Globus pallidus (tissue), 1 donor: Measurements from ENCODE around the gene PPIL6.

Source experiments
- DNase-seq: peaks from one replicate; pipeline ENCODE4 v3.0.0-alpha.2; 2015; ENCODE audit warnings: low spot score

The PPIL6 gene

GRCh38 chr6:109362102-109362884 lies 78.1 kb downstream of the PPIL6 start:
- no peak for DNase-seq

GRCh38 chr6:109360791-109361190 lies 79.6 kb downstream of the PPIL6 start:
- DNase-seq, result no peak

- DNase-seq, result no peak
These were observed 80.1 kb downstream of the PPIL6 start for GRCh38 chr6:109360281-109360680.

- no peak for DNase-seq
These were observed 81.2 kb downstream of the PPIL6 start for GRCh38 chr6:109359248-109359647.

- DNase-seq, result no peak
These were observed 82.2 kb downstream of the PPIL6 start for GRCh38 chr6:109358204-109358603.

- no peak for DNase-seq
These were observed 84.2 kb downstream of the PPIL6 start for GRCh38 chr6:109356237-109356636.

- no peak for DNase-seq
These were observed 88.9 kb downstream of the PPIL6 start for GRCh38 chr6:109351231-109352130.

GRCh38 chr6:109349419-109349987 lies 90.9 kb downstream of the PPIL6 start:
- no peak for DNase-seq

- DNase-seq, result peak; percentile 49
These were observed 92.2 kb downstream of the PPIL6 start for GRCh38 chr6:109348226-109348625.

- no peak for DNase-seq
These were observed 92.6 kb downstream of the PPIL6 start for GRCh38 chr6:109347779-109348178.

- no peak for DNase-seq
These were observed 94.4 kb downstream of the PPIL6 start for GRCh38 chr6:109345986-109346385.

GRCh38 chr6:109344226-109344625 lies 96.2 kb downstream of the PPIL6 start:
- no peak for DNase-seq

GRCh38 chr6:109343518-109343917 lies 96.9 kb downstream of the PPIL6 start:
- DNase-seq, result no peak

- DNase-seq, result no peak
These were observed 97.5 kb downstream of the PPIL6 start for GRCh38 chr6:109342911-109343310.

- no peak for DNase-seq
These were observed 97.9 kb downstream of the PPIL6 start for GRCh38 chr6:109342506-109342905.

GRCh38 chr6:109340811-109341210 lies 99.6 kb downstream of the PPIL6 start:
- DNase-seq, result no peak
